ENCODE data around the gene STOM.

The STOM gene

GRCh38 chr9:121359351-121360294 is 10.4 kb downstream of the STOM start:
- H3K27me3 ChIP-seq (ENCODE audit: insufficient read depth, poor library complexity, severe bottlenecking): no peaks in the 10 kb centered on the region
- no peak for DNase-seq (ENCODE audit: low spot score)
- H3K27ac ChIP-seq (ENCODE audit: poor library complexity, severe bottlenecking): peak overlapping the region; percentile 3

GRCh38 chr9:121358751-121359150 is 11.3 kb downstream of the STOM start:
- Histone ChIP-seq H3K36me3 (ENCODE audit: low read depth) (peaks cover 32% of the 10 kb centered on the region), H3K9me3 (ENCODE audit: severe bottlenecking) (no peaks in the 10 kb centered on the region), H3K4me3 (ENCODE audit: severe bottlenecking) (no peak overlapping the region), H3K27me3 (ENCODE audit: insufficient read depth, poor library complexity, severe bottlenecking) (no peaks in the 10 kb centered on the region), H3K4me1 (ENCODE audit: insufficient read depth, poor library complexity, severe bottlenecking) (peaks cover 58% of the 10 kb centered on the region), H3K27ac (ENCODE audit: poor library complexity, severe bottlenecking) (peak overlapping the region; percentile 3)
- ATAC-seq (ENCODE audit: low read depth): no peak
- no peak for TF ChIP-seq CTCF (IDR thresholded peaks at IDR 0.05; ENCODE audit: poor library complexity, severe bottlenecking)
- no peak for DNase-seq (ENCODE audit: low spot score)

More at GRCh38 chr9:121359351-121360294, 10.4 kb downstream of the STOM start:
- no peak for ATAC-seq (ENCODE audit: low read depth)
- peaks cover 67% of the 10 kb centered on the region for H3K4me1 ChIP-seq (ENCODE audit: insufficient read depth, poor library complexity, severe bottlenecking)
- H3K9me3 ChIP-seq (ENCODE audit: severe bottlenecking): no peaks in the 10 kb centered on the region
- peaks cover 28% of the 10 kb centered on the region for H3K36me3 ChIP-seq (ENCODE audit: low read depth)
- no peak for TF ChIP-seq CTCF (IDR thresholded peaks at IDR 0.05; ENCODE audit: poor library complexity, severe bottlenecking)
- no peak overlapping the region for H3K4me3 ChIP-seq (ENCODE audit: severe bottlenecking)

- no peak for ATAC-seq (ENCODE audit: low read depth)
- Histone ChIP-seq H3K4me1 (ENCODE audit: insufficient read depth, poor library complexity, severe bottlenecking) (peaks cover 42% of the 10 kb centered on the region), H3K27me3 (ENCODE audit: insufficient read depth, poor library complexity, severe bottlenecking) (no peaks in the 10 kb centered on the region), H3K36me3 (ENCODE audit: low read depth) (peaks cover 49% of the 10 kb centered on the region), H3K27ac (ENCODE audit: poor library complexity, severe bottlenecking) (peak overlapping the region; percentile 59), H3K9me3 (ENCODE audit: severe bottlenecking) (no peaks in the 10 kb centered on the region), H3K4me3 (ENCODE audit: severe bottlenecking) (no peak overlapping the region)
- DNase-seq (ENCODE audit: low spot score): no peak
- TF ChIP-seq CTCF (IDR thresholded peaks at IDR 0.05; ENCODE audit: poor library complexity, severe bottlenecking): no peak
Measured at GRCh38 chr9:121357011-121357410, 13.0 kb downstream of the STOM start.

- H3K27ac ChIP-seq (ENCODE audit: poor library complexity, severe bottlenecking): no peak overlapping the region
- no peak for ATAC-seq (ENCODE audit: low read depth)
- no peak for DNase-seq (ENCODE audit: low spot score)
- no peaks in the 10 kb centered on the region for H3K9me3 ChIP-seq (ENCODE audit: severe bottlenecking)
- TF ChIP-seq CTCF (IDR thresholded peaks at IDR 0.05; ENCODE audit: poor library complexity, severe bottlenecking): no peak
- H3K27me3 ChIP-seq (ENCODE audit: insufficient read depth, poor library complexity, severe bottlenecking): no peaks in the 10 kb centered on the region
- H3K4me3 ChIP-seq (ENCODE audit: severe bottlenecking): no peak overlapping the region
- H3K36me3 ChIP-seq (ENCODE audit: low read depth): peaks cover 60% of the 10 kb centered on the region
- peaks cover 31% of the 10 kb centered on the region for H3K4me1 ChIP-seq (ENCODE audit: insufficient read depth, poor library complexity, severe bottlenecking)
Measured at GRCh38 chr9:121354762-121355161, 15.3 kb downstream of the STOM start.

- Histone ChIP-seq H3K27me3 (ENCODE audit: insufficient read depth, poor library complexity, severe bottlenecking) (no peaks in the 10 kb centered on the region), H3K4me1 (ENCODE audit: insufficient read depth, poor library complexity, severe bottlenecking) (peaks cover 27% of the 10 kb centered on the region), H3K4me3 (ENCODE audit: severe bottlenecking) (no peak overlapping the region), H3K9me3 (ENCODE audit: severe bottlenecking) (no peaks in the 10 kb centered on the region), H3K36me3 (ENCODE audit: low read depth) (peaks cover 66% of the 10 kb centered on the region), H3K27ac (ENCODE audit: poor library complexity, severe bottlenecking) (no peak overlapping the region)
- ATAC-seq (ENCODE audit: low read depth) (no peak), DNase-seq (ENCODE audit: low spot score) (no peak)
- no peak for TF ChIP-seq CTCF (IDR thresholded peaks at IDR 0.05; ENCODE audit: poor library complexity, severe bottlenecking)
Measured at GRCh38 chr9:121354141-121354540, 15.9 kb downstream of the STOM start.
